Subcutaneous adipose tissue (tissue), 4 donors: Measurements from ENCODE around the gene TGFBI. TPM values are rescaled to one million over a fixed set of nuclear protein-coding genes. Genes with fewer than 3 reads are reported as not detected.

Experiments used
- total RNA-seq, 4 donors: library from RNA; depleted of rRNA; stranded (reverse); fragments of >200 nt; gene quantifications; one replicate each; pipeline ENCODE4 v1.1.0, GENCODE V29; 2016
- TF ChIP-seq, protein P1 (sequence below): fragments of 450-650 bp; IDR thresholded peaks from one replicate; pipeline ENCODE4 v1.5.1; 2016; ENCODE audit warnings: low read depth, mild to moderate bottlenecking, control low read depth, antibody characterized with exemption, moderate library complexity

Gene TGFBI
- total RNA-seq, 4 donors from 2014 or later: 133 to 240 (median 164) TPM

GRCh38 chr5:136039202-136039601 lies 10.4 kb downstream of the TGFBI start:
- TF ChIP-seq, protein P1, sequence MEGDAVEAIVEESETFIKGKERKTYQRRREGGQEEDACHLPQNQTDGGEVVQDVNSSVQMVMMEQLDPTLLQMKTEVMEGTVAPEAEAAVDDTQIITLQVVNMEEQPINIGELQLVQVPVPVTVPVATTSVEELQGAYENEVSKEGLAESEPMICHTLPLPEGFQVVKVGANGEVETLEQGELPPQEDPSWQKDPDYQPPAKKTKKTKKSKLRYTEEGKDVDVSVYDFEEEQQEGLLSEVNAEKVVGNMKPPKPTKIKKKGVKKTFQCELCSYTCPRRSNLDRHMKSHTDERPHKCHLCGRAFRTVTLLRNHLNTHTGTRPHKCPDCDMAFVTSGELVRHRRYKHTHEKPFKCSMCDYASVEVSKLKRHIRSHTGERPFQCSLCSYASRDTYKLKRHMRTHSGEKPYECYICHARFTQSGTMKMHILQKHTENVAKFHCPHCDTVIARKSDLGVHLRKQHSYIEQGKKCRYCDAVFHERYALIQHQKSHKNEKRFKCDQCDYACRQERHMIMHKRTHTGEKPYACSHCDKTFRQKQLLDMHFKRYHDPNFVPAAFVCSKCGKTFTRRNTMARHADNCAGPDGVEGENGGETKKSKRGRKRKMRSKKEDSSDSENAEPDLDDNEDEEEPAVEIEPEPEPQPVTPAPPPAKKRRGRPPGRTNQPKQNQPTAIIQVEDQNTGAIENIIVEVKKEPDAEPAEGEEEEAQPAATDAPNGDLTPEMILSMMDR: no peak

DNA sequence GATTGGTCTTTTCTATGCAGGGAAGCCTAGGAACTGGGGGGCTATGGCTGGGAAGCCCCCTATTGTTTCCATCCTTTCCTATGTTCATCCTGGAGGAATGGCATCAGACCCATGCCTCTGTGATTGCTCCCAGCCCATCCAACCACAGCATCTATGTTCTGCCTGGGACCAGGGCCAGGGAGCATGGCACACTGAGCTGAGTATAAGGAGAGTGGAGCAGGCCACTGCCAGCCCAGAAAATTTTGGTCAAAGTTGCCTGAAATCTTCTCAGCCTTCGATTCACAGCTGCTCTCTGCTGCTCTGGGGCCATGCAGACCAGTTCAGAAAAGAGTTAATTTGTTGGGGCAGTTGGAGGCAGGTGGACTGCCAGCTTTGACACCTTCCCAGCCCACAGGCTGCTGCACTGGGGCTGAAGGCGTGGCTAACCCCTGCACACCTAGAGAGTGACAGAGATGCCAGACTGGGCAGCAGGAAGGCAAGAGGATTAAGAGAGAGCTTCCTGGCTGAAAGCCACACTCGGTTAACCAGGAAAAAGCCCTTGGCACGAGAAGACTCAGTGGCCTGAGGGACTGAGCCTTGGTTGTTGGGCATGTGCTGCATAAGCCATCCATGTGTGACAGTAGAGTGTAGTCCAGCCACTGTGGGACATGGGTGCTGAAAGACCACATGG lies 12.1 kb downstream of the TGFBI start:
- TF ChIP-seq, protein P1: no peak

DNA sequence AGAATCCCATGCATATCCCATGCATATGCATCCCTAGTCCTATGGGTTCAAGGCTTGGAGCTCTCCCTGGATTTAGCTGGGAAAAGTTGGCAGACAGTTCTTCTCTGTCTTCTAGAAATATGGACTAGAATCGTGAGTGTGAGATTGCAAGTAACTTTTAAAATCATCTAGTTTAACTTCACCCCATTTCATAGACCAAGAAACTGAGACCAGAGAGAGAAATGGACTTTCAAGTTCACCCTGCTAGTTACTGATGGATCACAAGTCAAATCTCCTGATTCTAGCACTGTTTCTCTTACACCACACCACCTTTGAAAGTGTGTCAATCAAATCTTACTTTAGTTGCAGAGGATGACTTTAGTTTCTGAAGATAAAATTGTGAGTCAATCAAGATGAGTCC lies 13.4 kb downstream of the TGFBI start:
- TF ChIP-seq, protein P1: no peak

DNA sequence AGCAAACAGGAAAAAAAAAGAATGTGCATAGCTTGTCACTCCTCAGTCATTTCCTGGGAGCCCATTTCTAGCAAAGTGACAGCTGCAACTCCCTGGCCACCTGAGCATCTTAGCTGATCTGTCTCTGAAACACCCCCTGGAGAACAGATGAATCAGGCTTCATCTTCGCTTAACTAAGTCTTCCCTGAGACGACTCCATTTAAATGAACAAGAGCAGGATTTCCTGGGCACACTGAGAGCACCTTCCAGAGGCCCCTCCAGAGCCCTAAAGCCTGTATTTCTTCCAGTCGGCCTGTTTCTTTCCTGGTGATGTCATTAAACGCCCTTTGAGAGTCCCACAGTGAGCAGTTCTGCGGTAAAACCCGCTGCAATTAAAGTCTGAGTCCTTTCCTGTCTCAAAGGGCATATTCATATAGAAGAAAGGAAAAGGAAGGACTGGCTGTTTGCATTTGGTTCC lies 13.9 kb downstream of the TGFBI start:
- TF ChIP-seq, protein P1: no peak

DNA sequence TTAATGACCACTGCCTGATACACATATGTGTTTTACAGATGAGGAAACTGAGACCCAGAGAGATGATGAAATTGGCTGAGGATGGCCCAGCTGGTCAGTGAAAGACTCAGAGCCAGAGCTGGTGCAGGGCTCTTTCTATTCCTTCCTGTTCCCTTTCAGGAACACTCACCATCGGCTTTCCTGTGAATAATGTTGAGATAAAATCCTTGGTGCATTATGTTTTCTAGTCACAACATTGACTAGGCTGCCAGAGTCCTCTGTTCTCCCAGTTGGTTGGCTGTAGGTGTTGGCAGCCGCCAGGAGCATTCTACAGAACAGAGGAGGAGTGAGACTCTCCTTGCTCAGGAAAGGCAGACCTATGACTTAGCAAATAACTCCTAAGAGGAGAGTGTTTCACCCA lies 14.8 kb downstream of the TGFBI start:
- TF ChIP-seq, protein P1: no peak

DNA sequence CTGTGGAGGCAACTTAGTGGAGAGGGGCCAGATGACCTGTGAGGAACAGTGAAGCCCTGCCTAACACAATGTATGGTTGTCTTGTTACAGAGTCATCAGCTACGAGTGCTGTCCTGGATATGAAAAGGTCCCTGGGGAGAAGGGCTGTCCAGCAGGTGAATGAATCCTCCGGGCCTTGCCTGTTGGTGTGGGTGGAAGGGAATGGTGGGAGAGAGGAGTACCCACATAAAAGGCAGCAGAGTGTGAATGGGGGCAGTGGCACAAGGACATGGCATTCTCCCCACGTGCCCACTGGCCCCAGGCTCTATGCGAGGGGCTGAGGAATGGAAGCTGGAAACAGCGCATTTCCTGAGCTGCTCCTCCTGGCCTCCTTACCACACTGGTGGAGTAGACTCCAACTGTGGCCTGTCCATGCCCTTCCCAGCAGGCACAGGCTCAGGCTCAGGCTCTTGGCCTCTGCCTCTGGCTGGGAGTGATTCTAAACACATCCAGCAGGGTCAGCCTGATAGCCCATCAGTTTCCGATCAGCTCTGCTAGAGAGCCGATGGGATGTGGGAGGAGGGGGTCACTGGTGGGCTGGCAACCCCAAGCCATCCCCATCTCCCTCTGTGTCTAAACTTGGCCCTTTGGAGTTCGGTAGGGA lies 15.3 kb downstream of the TGFBI start:
- TF ChIP-seq, protein P1: no peak

DNA sequence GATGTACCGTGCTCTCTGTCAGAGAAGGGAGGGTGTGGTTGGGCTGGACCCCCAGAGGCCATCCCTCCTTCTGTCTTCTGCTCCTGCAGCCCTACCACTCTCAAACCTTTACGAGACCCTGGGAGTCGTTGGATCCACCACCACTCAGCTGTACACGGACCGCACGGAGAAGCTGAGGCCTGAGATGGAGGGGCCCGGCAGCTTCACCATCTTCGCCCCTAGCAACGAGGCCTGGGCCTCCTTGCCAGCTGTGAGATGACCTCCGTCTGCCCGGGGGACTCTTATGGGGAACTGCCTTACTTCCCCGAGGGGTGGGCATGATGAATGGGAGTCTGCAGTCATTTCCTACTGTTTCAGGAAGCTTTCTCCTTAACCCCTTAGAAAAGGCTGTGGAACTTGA lies 17.5 kb downstream of the TGFBI start:
- TF ChIP-seq, protein P1: no peak
